Panc1 (cell line): ENCODE results near the gene DNAJC4. TPM values are rescaled to one million over a fixed set of nuclear protein-coding genes. Genes with fewer than 3 reads are reported as not detected.

Source experiments
- ATAC-seq: fragments of 200-7000 bp; cut with Tn5 transposase; 2 replicates; pipeline ENCODE4 v1.9.1; 2020; ENCODE audit warnings: mild to moderate bottlenecking, moderate library complexity
- BruUV-seq: library from RNA; stranded (reverse); fragments of 400-500 nt; replicated peaks from 2 replicates; lab custom pipeline; 2021; lab: Mats Ljungman, UMichigan
- CTCF ChIA-PET: fragments of 300-600 bp; sonication (Branson Sonifier 250); formaldehyde crosslinking; loops from one replicate; lab custom pipeline; 2022; ENCODE audit warnings: antibody characterized with exemption; lab: Charles Lee
- POLR2A ChIA-PET: fragments of 300-600 bp; sonication (Branson Sonifier 250); formaldehyde crosslinking; loops from one replicate; lab custom pipeline; 2022; ENCODE audit warnings: antibody characterized with exemption; lab: Charles Lee
- DNase-seq: peaks from one replicate; pipeline ENCODE4 v3.0.0-alpha.2; 2010; ENCODE audit warnings: low read depth, low spot score
- H3K27ac ChIP-seq: 2 replicates; pipeline ENCODE4 v1.5.1; 2011; ENCODE audit warnings: mild to moderate bottlenecking, low read length, inconsistent platforms
- H3K27me3 ChIP-seq: fragments of 200-500 bp; sonication (Bioruptor generic); 2 replicates; pipeline ENCODE4 v1.6.0; 2014; ENCODE audit warnings: low read length, inconsistent platforms; ENCODE audit not compliant: control insufficient read depth, insufficient read depth
- H3K36me3 ChIP-seq: fragments of 200-500 bp; sonication (Bioruptor generic); 2 replicates; pipeline ENCODE4 v1.5.1; 2014; ENCODE audit warnings: inconsistent platforms, mild to moderate bottlenecking, low read length, moderate library complexity; ENCODE audit not compliant: control insufficient read depth, insufficient read depth
- H3K4me1 ChIP-seq: 2 replicates; pipeline ENCODE4 v1.5.1; 2011; ENCODE audit warnings: inconsistent platforms, mild to moderate bottlenecking, low read length, moderate library complexity; ENCODE audit not compliant: control insufficient read depth, insufficient read depth
- H3K4me3 ChIP-seq, 2 experiments: 2 replicates each; pipeline ENCODE4 v1.5.1; 2011 to 2012; ENCODE audit warnings: low read depth in 2 of 2, low read length in 2 of 2, mild to moderate bottlenecking in 2 of 2, inconsistent platforms in 1 of 2, moderate library complexity in 1 of 2
- H3K9me3 ChIP-seq: fragments of 200-500 bp; sonication (Bioruptor generic); 2 replicates; pipeline ENCODE4 v1.5.1; 2014; ENCODE audit warnings: low read depth, mild to moderate bottlenecking, inconsistent platforms, low read length, moderate library complexity; ENCODE audit not compliant: control insufficient read depth, insufficient read depth
- CTCF ChIP-seq: fragments of 450-650 bp; IDR thresholded peaks from 2 replicates; pipeline ENCODE4 v1.5.1; 2017; ENCODE audit warnings: mild to moderate bottlenecking
- POLR2AphosphoS5 ChIP-seq: IDR thresholded peaks from 2 replicates; pipeline ENCODE4 v1.6.1; 2012; ENCODE audit warnings: mild to moderate bottlenecking, low read depth, low read length, moderate library complexity
- REST ChIP-seq, 2 experiments: IDR thresholded peaks; 2 replicates each; pipeline ENCODE4 v1.6.1; 2011 to 2012; ENCODE audit warnings: low read depth in 2 of 2, control low read depth in 1 of 2, low read length in 1 of 2, mild to moderate bottlenecking in 1 of 2, moderate library complexity in 1 of 2; ENCODE audit not compliant: insufficient read depth in 1 of 2
- SIN3A ChIP-seq: IDR thresholded peaks from 2 replicates; pipeline ENCODE4 v1.6.1; 2012; ENCODE audit warnings: low read depth, mild to moderate bottlenecking, low read length, moderate library complexity, borderline replicate concordance; ENCODE audit not compliant: insufficient read depth
- TCF7L2 ChIP-seq: IDR thresholded peaks from 2 replicates; pipeline ENCODE4 v1.6.1; 2011; ENCODE audit warnings: mild to moderate bottlenecking, low read depth, low read length, inconsistent platforms
- in situ Hi-C: cut with HindIII; loops from 2 replicates; pipeline ENCODE4 v1.10.0; 2016; ENCODE audit warnings: low sequenced_read_pairs, low pct_unique_long_range_greater_than_20kb
- intact Hi-C: fragments of 100-400 bp; cut with micrococcal nuclease; formaldehyde crosslinking; loops from one replicate; pipeline ENCODE4 v1.10.0; 2022; ENCODE audit not compliant: unreplicated experiment
- total RNA-seq: library from RNA; stranded (reverse); gene quantifications from one replicate; pipeline ENCODE4 v1.2.1, GENCODE V29; 2021; ENCODE audit not compliant: unreplicated experiment

Gene DNAJC4
- total RNA-seq, 1 experiment from 2014 or later: 41.0 TPM

- in situ Hi-C loops: no loop called here
- CTCF ChIA-PET: interaction anchor here (0.6 kb wide), 1 partner anchor 31 kb away, joined by 6 read pairs; the partner anchor contains the start of gene GPR137
- BruUV-seq: no TSS peak
Observed at GRCh38 chr11:64254326-64254725, 24.0 kb downstream of the DNAJC4 start.

GRCh38 chr11:64255135-64256128 is 25.1 kb downstream of the DNAJC4 start:
- POLR2A ChIA-PET: interaction anchor here (0.5 kb wide), 1 partner anchor 22 kb away, joined by 8 read pairs; no protein-coding TSS in a partner anchor
- Histone ChIP-seq H3K9me3 (no peaks in the 10 kb centered on the region), H3K27ac (no peak overlapping the region), H3K27me3 (no peaks in the 10 kb centered on the region), H3K4me1 (peaks cover 13% of the 10 kb centered on the region), H3K4me3 (no peak overlapping the region), H3K36me3 (peaks cover 3% of the 10 kb centered on the region; the same call in 1 of the 2 replicates)
- intact Hi-C loops (no loop called here), in situ Hi-C loops (no loop called here)
- TF ChIP-seq POLR2AphosphoS5 (no peak), TCF7L2 (no peak), SIN3A (no peak), REST (IDR thresholded peaks at IDR 0.05; ENCODE audit: insufficient read depth in 1 of 2, low read depth in 2 of 2, low read length in 1 of 2) (no peak), CTCF (no peak)
- CTCF ChIA-PET: no interaction called here
- DNase-seq (no peak), ATAC-seq (no peak)
- no TSS peak for BruUV-seq

More at GRCh38 chr11:64254326-64254725, 24.0 kb downstream of the DNAJC4 start:
- intact Hi-C loops: no loop called here
- DNase-seq (no peak), ATAC-seq (no peak)
- TF ChIP-seq CTCF: no peak
- no peak for TF ChIP-seq SIN3A
- POLR2A ChIA-PET: no interaction called here
- Histone ChIP-seq H3K27ac (no peak overlapping the region), H3K27me3 (no peaks in the 10 kb centered on the region), H3K36me3 (peaks cover 3% of the 10 kb centered on the region; the same call in 1 of the 2 replicates), H3K4me3 (no peak overlapping the region), H3K4me1 (peaks cover 24% of the 10 kb centered on the region), H3K9me3 (no peaks in the 10 kb centered on the region)
